GM12865 (cell line): ENCODE measurements around the gene MMAA.
A peak's percentile ranks its signal among the peaks of the same experiment; 100 is the strongest.

Experiments
- DNase-seq: peaks from one replicate; pipeline ENCODE4 v3.0.0; 2010; ENCODE audit warnings: low read depth
- H3K4me3 ChIP-seq: 2 replicates; pipeline ENCODE4 v1.5.1; 2011; ENCODE audit warnings: mild to moderate bottlenecking, low read depth, low read length, control low read depth
- TF ChIP-seq, protein P1 (sequence below): IDR thresholded peaks from 2 replicates; pipeline ENCODE4 v1.5.1; 2011; ENCODE audit warnings: low read length, control low read depth, low read depth, inconsistent platforms; ENCODE audit not compliant: insufficient read depth; ENCODE audit errors: missing control alignments

Gene MMAA

DNA sequence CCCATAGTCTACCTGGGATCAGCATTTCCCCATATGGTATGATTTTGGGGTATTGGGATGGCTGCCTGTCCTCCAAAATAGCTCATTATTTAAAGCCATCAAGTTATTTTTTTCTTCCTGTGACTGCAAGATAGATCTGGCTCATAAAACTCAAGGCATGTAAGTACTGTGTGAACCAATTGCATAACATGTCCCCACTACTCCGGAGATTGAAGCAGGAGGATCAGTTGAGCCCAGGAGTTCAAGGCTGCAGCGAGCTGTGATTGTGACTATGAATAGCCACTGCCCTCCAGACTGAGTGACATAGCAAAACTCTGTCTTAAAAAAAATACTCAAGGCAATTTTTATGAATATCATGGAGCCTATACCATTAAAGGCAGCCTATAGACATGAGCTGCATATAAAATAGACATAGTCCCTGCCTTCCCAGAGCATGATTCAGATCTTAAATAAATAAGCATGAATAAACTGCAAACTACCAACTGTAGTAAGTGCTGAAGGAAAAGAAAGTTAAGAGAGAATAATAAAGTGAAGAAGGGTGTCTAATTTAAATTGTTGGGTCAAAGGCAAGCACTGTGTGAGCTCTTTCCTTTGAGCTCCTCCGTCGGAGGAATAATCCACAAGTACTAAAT lies 16.9 kb upstream of the MMAA start:
- TF ChIP-seq, protein P1, sequence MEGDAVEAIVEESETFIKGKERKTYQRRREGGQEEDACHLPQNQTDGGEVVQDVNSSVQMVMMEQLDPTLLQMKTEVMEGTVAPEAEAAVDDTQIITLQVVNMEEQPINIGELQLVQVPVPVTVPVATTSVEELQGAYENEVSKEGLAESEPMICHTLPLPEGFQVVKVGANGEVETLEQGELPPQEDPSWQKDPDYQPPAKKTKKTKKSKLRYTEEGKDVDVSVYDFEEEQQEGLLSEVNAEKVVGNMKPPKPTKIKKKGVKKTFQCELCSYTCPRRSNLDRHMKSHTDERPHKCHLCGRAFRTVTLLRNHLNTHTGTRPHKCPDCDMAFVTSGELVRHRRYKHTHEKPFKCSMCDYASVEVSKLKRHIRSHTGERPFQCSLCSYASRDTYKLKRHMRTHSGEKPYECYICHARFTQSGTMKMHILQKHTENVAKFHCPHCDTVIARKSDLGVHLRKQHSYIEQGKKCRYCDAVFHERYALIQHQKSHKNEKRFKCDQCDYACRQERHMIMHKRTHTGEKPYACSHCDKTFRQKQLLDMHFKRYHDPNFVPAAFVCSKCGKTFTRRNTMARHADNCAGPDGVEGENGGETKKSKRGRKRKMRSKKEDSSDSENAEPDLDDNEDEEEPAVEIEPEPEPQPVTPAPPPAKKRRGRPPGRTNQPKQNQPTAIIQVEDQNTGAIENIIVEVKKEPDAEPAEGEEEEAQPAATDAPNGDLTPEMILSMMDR, result no peak
- no peak for DNase-seq
- no peak overlapping the region for H3K4me3 ChIP-seq

DNA sequence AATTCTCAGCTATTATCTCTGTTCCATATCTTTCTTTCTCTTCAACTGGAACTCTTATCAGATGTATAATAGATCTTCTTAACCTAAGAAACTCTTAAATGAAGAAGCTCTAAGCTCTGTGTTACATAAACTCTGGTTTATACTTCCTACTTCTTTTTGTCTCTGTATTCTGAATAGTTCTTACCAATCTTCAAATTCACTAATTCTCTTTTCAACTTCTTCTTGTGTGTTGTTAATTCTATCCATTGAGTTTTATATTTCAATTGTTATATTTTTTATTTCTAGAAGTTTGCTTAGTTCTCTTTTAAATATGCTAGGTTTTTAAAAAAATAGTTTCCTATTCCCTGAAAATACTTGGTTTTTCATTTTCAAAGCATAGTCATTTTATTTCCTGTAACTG lies 13.2 kb upstream of the MMAA start:
- H3K4me3 ChIP-seq, result no peak overlapping the region
- TF ChIP-seq, protein P1, result no peak
- no peak for DNase-seq

DNA sequence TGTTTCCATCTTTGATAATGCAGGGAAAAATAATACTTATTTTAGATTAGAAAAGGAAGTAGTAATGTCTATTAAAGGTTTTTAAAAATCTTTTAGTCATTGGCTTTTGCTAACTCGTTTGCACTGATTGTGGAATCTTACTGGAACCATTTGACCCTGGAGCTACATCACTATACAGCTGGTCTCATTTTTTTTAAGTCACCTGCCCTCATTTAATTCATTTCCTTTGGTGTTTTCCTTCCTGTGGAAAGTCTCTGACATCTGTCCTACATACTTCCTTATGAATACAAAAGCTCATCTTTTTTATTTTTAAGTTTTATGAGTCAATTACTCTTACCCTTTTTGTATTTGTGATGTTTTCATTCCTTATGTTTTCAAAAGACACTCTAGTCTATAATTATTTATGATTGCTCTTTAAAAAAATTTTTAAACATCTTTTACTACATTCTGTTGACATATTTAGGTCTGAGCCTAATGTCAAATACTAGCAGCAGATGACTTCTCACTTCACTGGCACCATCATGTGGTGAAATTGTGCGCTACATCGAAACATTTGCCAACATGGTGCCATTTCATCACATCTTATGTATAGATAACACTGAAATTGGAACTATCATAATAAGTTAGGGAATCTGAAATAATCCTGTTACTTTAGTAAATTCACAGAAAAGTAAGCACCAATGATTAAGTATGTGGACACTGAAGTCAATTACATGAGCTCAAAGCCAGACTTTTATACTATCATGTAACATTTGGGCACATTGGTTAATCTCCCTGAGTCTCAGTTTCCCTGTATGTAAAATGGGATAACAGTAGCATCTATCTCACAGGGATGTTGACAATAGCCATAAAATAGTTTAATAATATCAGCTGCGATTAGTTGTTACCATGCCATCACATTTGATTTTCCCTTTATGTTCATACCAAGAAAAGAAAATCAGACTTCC lies 9.4 kb upstream of the MMAA start:
- H3K4me3 ChIP-seq, result no peak overlapping the region
- peak; percentile 83 for DNase-seq
- TF ChIP-seq, protein P1, result peak; percentile 63

DNA sequence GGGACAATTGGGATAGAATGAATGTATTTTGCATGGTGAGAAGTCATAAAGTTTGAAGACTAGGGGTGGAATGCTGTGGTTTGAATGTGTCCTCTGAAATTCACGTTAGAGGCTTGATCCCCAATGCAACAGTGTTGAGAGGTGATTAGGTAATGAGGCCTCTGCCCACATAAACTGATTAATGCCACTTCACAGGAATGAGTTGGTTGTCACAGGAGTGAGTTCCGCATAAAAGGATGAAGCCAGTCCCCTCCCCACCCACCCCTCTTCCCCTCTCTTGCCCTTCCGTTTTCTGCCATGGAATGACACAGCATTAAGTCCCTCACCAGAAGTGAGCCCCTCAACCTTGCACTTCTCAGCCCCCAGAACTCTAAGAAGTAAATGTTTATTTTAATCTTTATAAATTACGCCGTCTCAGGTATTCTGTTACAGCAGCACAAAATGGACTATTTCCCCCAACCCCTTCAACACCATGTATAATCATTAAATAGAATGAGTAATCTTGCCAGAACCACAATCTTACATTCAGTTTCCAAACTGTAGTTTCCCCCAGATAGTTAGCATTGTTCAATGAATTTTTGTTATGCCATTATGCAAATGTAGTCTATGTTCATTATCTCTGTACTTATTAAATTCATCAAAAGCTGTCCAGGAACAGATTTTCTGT lies 5.5 kb upstream of the MMAA start:
- no peak for DNase-seq
- TF ChIP-seq, protein P1, result no peak

DNA sequence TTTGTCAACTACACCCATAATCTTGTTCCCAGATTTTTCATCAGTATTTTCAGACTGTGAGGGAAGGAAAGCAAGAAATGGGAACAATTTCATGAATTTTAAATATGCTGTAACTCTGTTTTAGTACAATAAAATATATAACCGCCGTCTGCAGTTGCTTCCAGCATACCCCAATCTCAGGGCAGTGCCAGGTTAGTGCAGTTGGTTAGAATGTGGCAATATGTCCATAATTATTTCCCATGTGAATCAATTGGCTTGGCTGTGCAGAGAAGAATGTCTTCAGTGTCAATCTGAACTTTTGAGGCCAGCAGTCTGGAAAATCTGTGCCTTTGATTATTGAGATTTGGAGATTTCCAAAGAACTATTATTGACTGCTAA lies 5.0 kb upstream of the MMAA start:
- TF ChIP-seq, protein P1, result no peak
- DNase-seq, result no peak
- H3K4me3 ChIP-seq, result no peak overlapping the region

More for the DNA sequence above, 5.5 kb upstream of the MMAA start:
- no peak overlapping the region for H3K4me3 ChIP-seq

DNA sequence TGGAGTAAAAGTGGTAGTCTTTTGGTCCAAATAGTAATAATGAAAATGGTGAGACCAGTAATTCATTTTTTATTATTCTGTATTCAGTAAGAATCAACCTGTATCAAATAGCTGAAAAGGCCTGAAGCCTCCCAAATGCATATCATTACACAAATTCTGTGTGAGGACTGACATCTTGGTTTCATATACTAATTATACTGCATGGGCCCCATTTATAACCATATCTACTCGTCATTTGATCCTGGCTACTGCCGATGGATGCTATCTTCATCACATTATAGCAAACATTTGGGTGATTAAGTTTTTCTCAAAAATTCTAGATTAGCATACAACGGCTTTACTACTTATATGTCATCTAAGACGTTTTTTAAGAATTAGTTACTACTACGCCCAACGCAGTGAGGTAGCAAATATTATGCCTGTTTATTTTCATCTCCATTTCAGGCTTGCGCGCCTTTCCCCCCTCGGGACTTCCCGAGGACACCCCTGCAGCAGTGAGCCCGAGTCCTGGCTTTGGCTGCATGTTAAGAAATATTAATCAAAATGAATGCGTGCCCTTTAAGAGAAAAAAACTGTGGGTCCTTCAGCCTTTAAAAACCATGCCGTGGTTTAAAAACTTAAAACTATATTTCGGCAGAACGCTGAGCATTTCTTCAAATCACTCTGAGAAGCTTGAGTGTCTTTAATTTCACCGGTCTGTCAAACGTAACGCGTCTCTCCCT lies 814 bp upstream of the MMAA start:
- H3K4me3 ChIP-seq, result peak overlapping the region; percentile 95
- peak; percentile 57 for DNase-seq
- TF ChIP-seq, protein P1, result no peak
